RWPE1 (cell line): ENCODE data around the gene RBP4.

Source experiments
- CTCF ChIA-PET: fragments of 350-600 bp; sonication (Branson Sonifier 250); formaldehyde crosslinking; extraction: SDS; loops from one replicate; lab custom pipeline; 2021; lab: Yijun Ruan, JAX
- POLR2A ChIA-PET: fragments of 400-600 bp; formaldehyde crosslinking; extraction: SDS; loops from one replicate; lab custom pipeline; 2020; ENCODE audit warnings: antibody characterized with exemption; ENCODE audit not compliant: low non-redundant PET; lab: Yijun Ruan, JAX
- DNase-seq: peaks from one replicate; pipeline ENCODE4 v3.0.0; 2012; ENCODE audit warnings: low spot score
- H3K27ac ChIP-seq: fragments of 450-650 bp; 2 replicates; pipeline ENCODE4 v1.5.1; 2017
- CTCF ChIP-seq: fragments of 450-650 bp; conservative IDR thresholded peaks from 2 replicates; pipeline ENCODE4 v1.5.1; 2017; ENCODE audit warnings: low read depth, mild to moderate bottlenecking

RBP4 gene

GRCh38 chr10:93620925-93621324 is 19.9 kb upstream of the RBP4 start:
- no peak overlapping the region for H3K27ac ChIP-seq
- POLR2A ChIA-PET = no interaction called here
- CTCF ChIA-PET = interaction anchor here (0.6 kb wide), 1 partner anchor 28 kb away, joined by 4 read pairs; no protein-coding TSS in a partner anchor
- DNase-seq = no peak
- TF ChIP-seq CTCF = no peak

DNA sequence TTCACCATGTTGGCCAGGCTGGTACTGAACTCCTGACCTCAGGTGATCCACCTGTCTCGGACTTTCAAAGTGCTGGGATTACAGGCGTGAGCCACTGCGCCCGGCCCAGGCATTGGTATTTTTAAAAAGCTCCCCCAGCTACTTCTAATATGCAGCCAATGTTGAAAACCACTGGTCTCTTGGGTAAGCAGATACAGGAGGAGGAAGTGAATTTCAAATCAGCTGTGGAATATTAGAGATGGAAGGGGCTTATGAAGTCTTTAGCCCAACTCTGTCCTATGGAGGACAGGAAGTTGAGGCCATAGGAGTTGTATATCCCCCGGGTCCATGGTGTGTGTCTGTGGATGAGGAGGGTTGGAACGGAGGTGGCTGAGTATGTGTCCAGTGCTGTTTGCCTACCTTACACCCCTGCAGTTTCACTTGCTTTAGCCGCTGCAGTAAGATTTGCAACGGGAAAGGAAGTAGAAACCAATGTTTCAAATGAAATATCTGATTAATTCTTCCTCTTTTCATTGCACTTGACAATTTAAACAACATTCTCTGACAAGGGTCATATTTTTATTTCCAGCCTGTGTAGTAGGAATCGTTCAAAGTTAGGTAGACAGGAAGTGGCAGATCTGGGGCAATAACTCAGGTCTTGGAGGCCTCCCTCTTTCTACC is 14.7 kb upstream of the RBP4 start:
- H3K27ac ChIP-seq = no peak overlapping the region
- POLR2A ChIA-PET = no interaction called here
- DNase-seq = no peak
- CTCF ChIA-PET = interaction anchor here (0.6 kb wide), 1 partner anchor 191 kb away, joined by 3 read pairs; no protein-coding TSS in a partner anchor
- TF ChIP-seq CTCF = no peak

DNA sequence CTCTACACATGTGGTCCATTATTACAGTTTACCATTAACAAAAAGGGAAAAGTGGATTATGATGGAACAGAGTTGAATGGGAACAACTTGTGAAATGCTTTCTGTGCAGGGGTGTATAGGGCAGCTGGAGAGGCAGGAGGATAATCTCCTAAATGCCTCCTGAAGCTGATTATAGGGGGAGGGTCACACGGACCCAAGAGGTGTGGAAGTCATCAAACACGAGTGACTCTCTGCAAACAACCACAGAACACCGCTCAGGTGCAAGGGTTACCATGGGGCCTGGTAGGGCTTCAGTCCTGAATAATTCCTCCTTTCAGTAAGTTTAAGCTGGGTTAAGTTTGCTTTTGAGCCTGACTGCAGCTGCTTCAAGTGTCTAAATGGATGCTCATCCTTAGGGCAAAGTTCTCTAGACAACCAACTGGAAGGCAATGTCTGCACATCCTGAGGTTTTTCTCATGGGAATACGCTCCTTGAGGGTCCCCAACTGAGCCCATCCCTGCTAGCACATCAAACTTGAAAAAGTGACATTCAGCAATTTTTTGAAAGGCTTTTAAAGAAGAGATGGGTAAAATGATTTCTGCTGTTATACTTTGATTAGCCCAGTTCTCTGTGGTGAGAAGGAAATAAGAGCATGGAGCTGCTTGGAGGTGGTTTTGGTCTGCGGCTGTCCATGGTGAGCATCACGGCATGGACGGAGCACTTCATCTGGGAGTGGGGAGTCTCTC is 13.2 kb upstream of the RBP4 start:
- no peak overlapping the region for H3K27ac ChIP-seq
- TF ChIP-seq CTCF = no peak
- POLR2A ChIA-PET = no interaction called here
- CTCF ChIA-PET = interaction anchor here (0.5 kb wide), 1 partner anchor 272 kb away, joined by 3 read pairs; no protein-coding TSS in a partner anchor
- DNase-seq = no peak

DNA sequence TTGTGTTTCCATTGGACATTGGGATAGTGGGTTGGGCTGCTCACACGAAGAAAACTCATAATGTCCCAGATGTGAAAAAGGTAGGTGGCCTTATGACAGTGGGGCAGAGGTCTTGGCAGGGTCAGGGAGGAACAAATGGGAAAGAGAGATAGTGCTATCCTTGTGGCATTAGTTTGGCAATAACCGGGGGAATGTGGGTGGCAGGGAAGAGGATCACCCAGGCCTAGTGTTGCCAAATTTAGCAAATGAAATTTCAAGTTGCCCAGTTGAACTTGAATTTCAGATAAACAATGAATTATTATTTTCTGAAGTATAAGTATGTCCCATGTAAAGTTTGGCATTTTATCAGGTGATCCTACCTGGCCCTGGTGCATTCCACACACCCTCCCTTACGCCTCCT is 12.1 kb upstream of the RBP4 start:
- no peak for TF ChIP-seq CTCF
- no peak for DNase-seq
- no peak overlapping the region for H3K27ac ChIP-seq

DNA sequence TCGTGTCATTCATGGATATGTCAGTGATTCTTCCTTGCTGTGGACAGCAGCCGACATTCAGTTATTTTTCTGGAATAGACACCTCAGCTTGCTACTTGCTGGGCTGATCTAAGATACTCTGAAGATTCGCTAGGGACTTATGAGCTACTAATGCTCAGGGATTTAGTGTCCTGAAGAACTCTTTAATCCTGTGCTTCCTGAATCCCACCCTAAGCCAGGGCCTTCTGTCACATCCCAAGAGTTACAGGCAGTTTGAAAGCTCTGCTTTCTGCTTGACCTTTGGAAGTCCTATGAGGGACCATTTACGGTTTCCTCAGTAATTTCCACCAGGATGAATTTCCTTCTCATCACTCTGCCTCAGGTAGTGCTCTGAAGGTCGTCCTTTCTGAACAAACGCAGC is 11.3 kb upstream of the RBP4 start, which contains the start of gene PDE6C:
Gene PDE6C (plus strand): TSS at position 227 of the 400 bp plus-strand sequence. CDS start 189 bp downstream, outside the sequence.
- CTCF ChIA-PET = no interaction called here
- DNase-seq = no peak
- POLR2A ChIA-PET = no interaction called here
- no peak for TF ChIP-seq CTCF
- no peak within 1 kb of the TSS for H3K27ac ChIP-seq

More for the DNA sequence above, 12.1 kb upstream of the RBP4 start:
- ChIA-PET POLR2A (no interaction called here), CTCF (no interaction called here)

DNA sequence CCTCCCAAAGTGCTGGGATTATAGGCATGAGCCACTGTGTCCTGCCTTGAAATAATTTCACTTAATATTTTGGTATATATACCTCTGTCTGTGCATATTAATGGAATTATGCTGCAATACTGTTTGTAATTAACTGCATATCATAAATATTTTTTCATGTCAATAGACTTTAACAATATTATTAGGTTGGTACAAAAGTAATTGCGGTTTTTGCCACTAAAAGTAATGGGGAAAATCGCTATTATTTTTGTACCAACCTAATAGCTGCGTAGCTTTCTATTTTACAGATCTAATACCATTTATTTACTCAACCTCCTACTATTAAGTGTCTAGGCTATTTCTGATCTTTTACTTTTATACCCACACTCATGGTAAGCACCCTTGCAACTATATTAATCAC is 7.4 kb upstream of the RBP4 start:
- ChIA-PET CTCF (no interaction called here), POLR2A (no interaction called here)
- DNase-seq = no peak
- TF ChIP-seq CTCF = no peak
- H3K27ac ChIP-seq = no peak overlapping the region
